Left forelimb (tissue), 1 donor: Measurements from ENCODE around the gene MPST.
A peak's percentile ranks its signal among the peaks of the same experiment; 100 is the strongest.

Source experiments
- DNase-seq: peaks from one replicate; pipeline ENCODE4 v3.0.0-alpha.2; 2018; ENCODE audit warnings: low spot score

MPST gene

GRCh38 chr22:37044634-37045625 lies 25.4 kb downstream of the MPST start:
- no peak for DNase-seq

- no peak for DNase-seq
These were observed 26.4 kb downstream of the MPST start for GRCh38 chr22:37045958-37046357.

- DNase-seq: no peak
These were observed 27.0 kb downstream of the MPST start for GRCh38 chr22:37046589-37046988.

DNA sequence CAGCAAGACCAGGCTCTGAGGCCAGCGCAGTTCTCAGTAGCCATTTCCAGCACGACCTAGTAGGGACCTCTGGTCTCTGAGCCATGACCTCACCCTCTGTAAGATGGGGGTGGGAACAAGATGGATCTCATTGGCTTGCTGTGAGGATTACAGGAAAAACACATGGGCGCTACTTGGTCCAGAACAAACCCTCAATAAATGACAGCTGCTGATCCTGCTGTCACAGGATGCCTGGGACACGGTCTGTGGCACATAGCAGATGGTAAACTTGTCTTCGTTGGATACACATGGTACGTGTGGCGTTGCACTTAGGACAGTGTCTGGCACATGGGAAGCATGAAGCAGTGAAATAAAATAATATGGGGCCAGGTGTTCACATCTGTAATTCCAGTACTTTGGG lies 27.5 kb downstream of the MPST start:
- no peak for DNase-seq

- DNase-seq: no peak
These were observed 28.6 kb downstream of the MPST start for GRCh38 chr22:37048133-37048532.

DNA sequence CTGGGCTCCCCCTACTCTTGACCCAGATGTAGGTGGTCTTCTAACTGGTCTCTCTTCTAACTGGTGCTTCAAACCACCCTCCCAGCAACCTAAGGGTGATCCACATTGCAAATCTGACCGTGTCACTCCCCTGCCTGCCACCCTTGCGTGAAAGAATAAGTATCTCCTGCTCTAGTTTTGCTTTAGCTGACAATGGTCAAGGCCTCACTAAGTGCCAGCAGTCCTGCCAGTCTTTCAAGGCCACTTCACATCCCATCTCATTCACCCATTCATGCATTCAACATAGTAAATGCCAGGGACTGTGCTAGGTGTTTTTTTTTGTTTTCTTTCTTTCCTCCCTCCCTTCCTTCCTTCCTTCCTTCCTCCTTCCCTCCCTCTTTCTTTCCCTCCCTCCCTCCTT lies 29.7 kb downstream of the MPST start:
- DNase-seq: no peak

DNA sequence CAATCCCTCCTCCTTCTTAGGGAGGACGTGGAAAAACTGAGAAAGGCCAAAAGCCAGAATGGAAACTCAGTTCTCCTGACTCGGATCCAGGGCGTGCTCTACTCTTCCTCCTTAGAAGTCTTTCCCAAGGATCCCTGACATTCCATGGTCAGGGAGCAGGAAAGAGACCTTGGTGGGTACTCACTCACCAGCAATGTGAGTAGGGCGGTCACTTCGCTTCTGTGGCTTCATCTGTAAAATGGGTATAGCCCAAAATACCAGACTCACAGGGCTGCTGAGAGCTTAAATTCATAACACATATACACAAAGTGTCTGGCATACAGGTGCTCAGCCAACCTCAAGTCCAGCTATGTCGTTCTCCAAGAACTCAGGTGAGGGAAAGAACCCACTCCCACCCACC lies 31.4 kb downstream of the MPST start:
- DNase-seq: no peak

DNA sequence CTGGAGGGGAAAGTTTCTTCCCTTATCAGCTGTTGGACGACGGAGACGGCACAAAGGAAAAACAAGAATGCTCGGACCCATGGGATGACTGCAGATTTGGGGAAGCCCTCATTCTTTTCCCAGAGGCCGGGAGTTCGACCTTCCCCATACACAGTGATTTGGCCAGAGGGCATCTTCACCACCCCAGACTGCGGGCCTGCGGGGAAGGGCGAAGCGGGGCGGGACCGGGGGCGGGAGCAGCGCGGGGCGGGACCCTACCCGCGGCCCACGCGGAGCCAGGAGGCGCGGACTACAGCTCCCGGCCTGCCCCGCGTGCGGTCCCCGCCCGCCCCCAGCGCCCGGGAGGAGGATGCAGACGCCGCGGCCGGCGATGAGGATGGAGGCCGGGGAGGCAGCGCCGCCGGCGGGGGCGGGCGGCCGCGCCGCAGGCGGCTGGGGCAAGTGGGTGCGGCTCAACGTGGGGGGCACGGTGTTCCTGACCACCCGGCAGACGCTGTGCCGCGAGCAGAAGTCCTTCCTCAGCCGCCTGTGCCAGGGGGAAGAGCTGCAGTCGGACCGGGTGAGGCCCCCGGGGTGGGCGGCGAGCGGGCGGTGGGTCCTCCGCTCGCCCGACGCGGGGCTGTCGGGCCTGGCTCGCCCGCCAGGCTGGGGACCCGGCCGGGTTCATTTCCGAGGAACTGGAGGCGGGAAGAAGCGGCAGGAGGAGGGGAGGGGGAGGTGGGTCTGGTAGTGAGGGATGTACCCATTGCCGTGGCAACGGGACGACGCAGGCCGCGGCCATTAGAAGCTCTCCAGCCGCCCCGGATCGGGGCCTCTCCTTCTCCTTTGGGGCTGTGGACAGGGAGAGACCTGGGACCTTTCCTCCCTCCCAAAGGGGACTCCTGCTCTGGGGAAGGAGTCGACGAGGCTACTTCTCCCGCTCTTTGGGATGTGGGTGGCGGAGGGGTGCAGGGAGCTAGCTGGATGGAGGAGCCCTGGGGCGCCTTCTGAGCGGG lies 32.1 kb downstream of the MPST start, which contains the start of gene KCTD17:
Gene KCTD17, plus strand, starts transcription at position 352 of the 995 bp plus-strand sequence. Its CDS starts 19 bp downstream, at position 371.
- peak; percentile 84 for DNase-seq

GRCh38 chr22:37052386-37053309 lies 33.1 kb downstream of the MPST start:
- DNase-seq: no peak

- no peak for DNase-seq
These were observed 33.9 kb downstream of the MPST start for GRCh38 chr22:37053310-37054055.

GRCh38 chr22:37054056-37054395 lies 34.5 kb downstream of the MPST start:
- no peak for DNase-seq

DNA sequence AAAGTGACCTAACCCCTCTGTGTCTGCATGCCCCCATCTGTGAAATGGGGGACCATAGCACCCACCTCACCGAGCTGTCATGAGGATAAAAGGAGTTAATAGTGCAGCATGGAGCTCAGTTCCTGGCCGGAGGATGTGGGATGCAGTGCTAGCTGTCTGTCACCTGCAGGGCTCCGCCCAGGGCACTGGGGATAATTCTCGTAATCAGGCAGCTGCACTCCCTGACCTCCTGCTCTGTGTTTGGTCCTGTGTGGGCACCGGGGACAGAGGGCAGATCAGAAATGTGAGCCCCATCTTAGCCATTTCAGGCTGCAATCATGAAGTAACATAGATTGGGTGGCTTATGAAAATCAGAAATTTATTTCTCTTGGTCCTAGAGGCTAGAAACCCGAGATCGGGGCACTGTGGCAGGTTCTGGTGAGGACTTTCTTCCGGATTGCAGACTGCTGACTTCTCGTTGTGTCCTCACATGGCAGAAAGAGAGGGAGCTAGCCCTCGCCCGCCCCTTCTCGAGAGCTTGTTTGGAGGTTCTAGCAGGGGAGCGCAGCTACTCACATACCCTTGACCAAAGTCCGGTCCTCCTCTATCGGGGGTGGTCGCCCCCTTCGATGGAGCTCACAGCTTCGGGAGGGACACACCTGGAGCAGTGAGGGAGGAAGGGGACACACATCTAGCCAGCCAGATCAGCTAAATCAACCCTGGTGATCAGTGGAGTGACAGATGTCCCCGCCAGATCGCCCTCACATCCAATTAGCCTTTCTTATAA lies 35.2 kb downstream of the MPST start:
- DNase-seq: no peak

DNA sequence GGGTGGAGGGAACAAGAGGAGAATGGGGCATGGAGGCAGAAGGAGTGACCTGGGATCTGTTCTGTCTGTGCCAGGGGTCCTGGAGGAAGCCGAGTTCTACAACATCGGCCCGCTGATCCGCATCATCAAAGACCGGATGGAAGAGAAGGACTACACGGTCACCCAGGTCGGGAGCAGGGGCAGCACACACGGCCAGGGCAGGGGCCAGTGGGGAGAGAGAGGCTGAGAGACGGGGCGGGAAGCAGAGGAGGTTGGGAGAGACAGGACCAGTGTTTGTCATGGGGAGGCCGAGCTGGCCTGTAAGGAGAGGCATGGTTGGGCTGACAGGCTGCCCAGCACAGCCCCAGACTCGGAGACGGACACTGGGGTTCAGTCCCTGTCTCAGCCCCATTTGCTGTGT lies 36.7 kb downstream of the MPST start:
- DNase-seq: no peak

- no peak for DNase-seq
These were observed 37.7 kb downstream of the MPST start for GRCh38 chr22:37057226-37057625.

DNA sequence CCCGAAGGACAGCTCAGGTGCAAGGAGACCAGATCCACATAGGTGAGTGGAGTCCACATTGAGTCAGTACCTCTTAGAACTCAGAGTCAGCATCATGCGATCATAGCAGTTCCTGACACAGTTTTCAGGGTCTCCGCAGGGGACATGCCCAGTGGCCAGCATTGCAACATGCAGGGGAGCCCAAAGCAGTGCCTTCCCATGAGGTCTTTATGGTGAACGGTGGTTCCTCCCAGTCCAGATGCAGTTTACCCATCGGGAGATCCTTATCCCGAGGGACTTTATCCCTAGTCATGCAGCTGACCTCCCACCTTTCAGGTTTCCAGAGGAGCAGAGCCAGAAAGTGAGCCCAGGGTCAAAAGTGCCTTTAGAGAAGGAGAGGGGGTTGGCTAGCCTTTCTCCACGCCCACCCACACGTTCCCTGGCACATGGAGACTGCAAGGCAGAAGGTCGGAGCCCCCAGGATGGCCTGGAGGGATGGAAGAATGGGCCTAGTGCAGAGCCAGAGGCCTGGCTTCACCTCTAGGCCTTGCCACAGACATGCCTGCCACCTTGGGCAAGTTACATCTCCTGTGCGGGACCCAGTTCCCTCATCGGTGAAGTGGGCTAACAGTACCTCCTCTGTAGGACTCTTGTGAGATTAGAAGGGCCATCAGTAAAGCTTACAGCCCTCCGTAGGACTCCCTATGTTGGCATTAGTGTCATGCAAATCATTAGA lies 38.4 kb downstream of the MPST start:
- no peak for DNase-seq

- DNase-seq: no peak
These were observed 39.6 kb downstream of the MPST start for GRCh38 chr22:37058917-37059701.

GRCh38 chr22:37059876-37060449 lies 40.4 kb downstream of the MPST start:
- no peak for DNase-seq
